NT2/D1 (cell line): Measurements from ENCODE around the gene VAPB.

Experiments used
- SUZ12 ChIP-seq: IDR thresholded peaks from 2 replicates; pipeline ENCODE4 v1.6.1; 2011; ENCODE audit not compliant: insufficient read length, insufficient read depth; ENCODE audit errors: extremely low read depth
- YY1 ChIP-seq: IDR thresholded peaks from 2 replicates; pipeline ENCODE4 v1.6.1; 2011; ENCODE audit not compliant: insufficient read length, insufficient read depth

DNA sequence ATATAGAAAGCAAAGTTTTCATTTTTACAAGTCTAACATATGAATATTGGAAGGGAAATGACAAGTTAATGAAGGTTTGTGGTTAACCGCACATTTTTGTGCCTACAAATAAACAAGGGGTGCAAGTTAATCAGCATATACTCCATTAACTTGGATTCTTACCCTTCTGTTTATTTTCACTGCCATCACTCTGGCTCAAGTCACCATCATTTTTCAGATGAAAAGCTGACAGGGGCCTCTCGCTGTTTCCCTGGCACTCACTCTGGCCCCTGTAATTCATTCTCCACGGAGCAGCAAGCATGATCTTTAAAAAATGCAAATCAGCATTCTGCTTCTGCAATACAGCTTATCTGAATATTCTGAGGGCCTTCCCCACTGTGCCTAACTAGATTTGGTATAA lies 96.4 kb downstream of the VAPB start:
- TF ChIP-seq YY1: no peak
- TF ChIP-seq SUZ12: no peak
